Esophagus squamous epithelium (tissue), 5 donors: ENCODE data around the gene STEAP3. TPM values are rescaled to one million over a fixed set of nuclear protein-coding genes. Genes with fewer than 3 reads are reported as not detected.
"Not testable (repeated sequence)": the region's sequence is repeated elsewhere in the genome, so short reads cannot be mapped to it uniquely, and the experiment has no call there.

Source experiments
- DNase-seq: peaks from one replicate; lab custom pipeline; 2025; lab: John Stamatoyannopoulos, UW
- H3K27ac ChIP-seq, 4 donors: fragments of 200-600 bp; sonication (generic); one replicate each; pipeline ENCODE4 v1.5.1; 2016 to 2019; ENCODE audit warnings: mild to moderate bottlenecking in 1 of 4
- H3K27me3 ChIP-seq, 4 donors: fragments of 200-600 bp; sonication (generic); 1 replicate in 3 of 4; 2 replicates in 1 of 4; pipeline versions ENCODE4 v1.5.1 to v1.6.0; 2017 to 2021; ENCODE audit warnings: antibody characterized with exemption in 1 of 4
- H3K36me3 ChIP-seq, 3 donors: fragments of 200-600 bp; sonication (generic); one replicate each; pipeline ENCODE4 v1.5.1; 2016 to 2019
- H3K4me1 ChIP-seq, 3 donors: fragments of 200-600 bp; sonication (generic); one replicate each; pipeline ENCODE4 v1.5.1; 2017 to 2019
- H3K4me3 ChIP-seq, 4 donors: fragments of 200-600 bp; sonication (generic); 1 replicate in 3 of 4; 2 replicates in 1 of 4; pipeline ENCODE4 v1.5.1; 2016 to 2019; ENCODE audit warnings: mild to moderate bottlenecking in 2 of 4, moderate library complexity in 1 of 4
- H3K9me3 ChIP-seq, 3 donors: fragments of 200-600 bp; sonication (generic); one replicate each; pipeline ENCODE4 v1.5.1; 2016 to 2019
- CTCF ChIP-seq, 6 experiments: fragments of 450-650 bp in 4 of 6; fragments of 200-600 bp in 2 of 6; sonication (generic) in 2 of 6; IDR thresholded peaks; one replicate each; pipeline ENCODE4 v1.5.1; 2016 to 2019; ENCODE audit warnings: antibody characterized with exemption in 6 of 6, mild to moderate bottlenecking in 4 of 6, moderate library complexity in 4 of 6
- POLR2A ChIP-seq, 4 donors: fragments of 450-650 bp; IDR thresholded peaks; one replicate each; pipeline ENCODE4 v1.6.1; 2017; ENCODE audit warnings: antibody characterized with exemption in 4 of 4, mild to moderate bottlenecking in 4 of 4, moderate library complexity in 3 of 4
- WGBS, 2 donors: methylation state at CpG; one replicate each; pipeline ENCODE4 v1.1.5; 2018; 5-methylcytosine and 5-hydroxymethylcytosine counted together
- intact Hi-C: fragments of 100-400 bp; cut with DNase I; formaldehyde crosslinking; loops from one replicate; pipeline ENCODE4 v1.15.0; 2022
- total RNA-seq, 4 donors: library from RNA; depleted of rRNA; stranded (reverse); fragments of >200 nt; gene quantifications; one replicate each; pipeline ENCODE4 v1.1.0, GENCODE V29; 2016
- donor health status: DM: yes; HTN: yes; CAD: no.

The STEAP3 gene
- total RNA-seq, 4 donors from 2014 or later = 18.1 to 28.8 (median 25.7) TPM

- DNase-seq = no peak
These were observed 42.5 kb downstream of the STEAP3 start for GRCh38 chr2:119266091-119266589.

GRCh38 chr2:119267604-119268003 is 44.0 kb downstream of the STEAP3 start:
- Histone ChIP-seq H3K4me1 (no peaks in the 10 kb centered on the region), H3K27ac (no peak overlapping the region), H3K4me3 (no peak overlapping the region), H3K27me3 (no peaks in the 10 kb centered on the region), H3K9me3 (peaks cover 0 to 6% (median 0%) of the 10 kb centered on the region in 3 donors), H3K36me3 (peaks cover 0 to 34% (median 0%) of the 10 kb centered on the region in 3 donors)
- no peak for DNase-seq
- TF ChIP-seq CTCF (IDR thresholded peaks at IDR 0.05) (no peak), POLR2A (IDR thresholded peaks at IDR 0.05) (no peak)
- intact Hi-C loops = no loop called here

More at GRCh38 chr2:119266091-119266589, 42.5 kb downstream of the STEAP3 start:
- H3K4me3 ChIP-seq = no peak overlapping the region
- H3K27ac ChIP-seq = no peak overlapping the region
- no peaks in the 10 kb centered on the region for H3K27me3 ChIP-seq
- intact Hi-C loops = no loop called here
- peaks cover 0 to 6% (median 0%) of the 10 kb centered on the region in 3 donors for H3K9me3 ChIP-seq
- TF ChIP-seq CTCF (IDR thresholded peaks at IDR 0.05) (no peak), POLR2A (IDR thresholded peaks at IDR 0.05) (no peak)
- WGBS, 2 donors = 89% methylated on average over 7 to 8 of the region's 8 CpGs
- H3K4me1 ChIP-seq = no peaks in the 10 kb centered on the region
- peaks cover 0 to 41% (median 0%) of the 10 kb centered on the region in 3 donors for H3K36me3 ChIP-seq

- Histone ChIP-seq H3K36me3 (no peaks in the 10 kb centered on the region), H3K4me3 (no peak overlapping the region), H3K27ac (no peak overlapping the region), H3K27me3 (no peaks in the 10 kb centered on the region), H3K4me1 (no peaks in the 10 kb centered on the region), H3K9me3 (no peaks in the 10 kb centered on the region)
- no peak for DNase-seq
- intact Hi-C loops = no loop called here
- 45 to 51% methylated on average over 8 of the region's 8 CpGs for WGBS, 2 donors
- TF ChIP-seq CTCF (IDR thresholded peaks at IDR 0.05) = no peak
- TF ChIP-seq POLR2A (IDR thresholded peaks at IDR 0.05) = no peak
These were observed 53.2 kb downstream of the STEAP3 start for GRCh38 chr2:119276864-119277263.

GRCh38 chr2:119278385-119278784 is 54.8 kb downstream of the STEAP3 start:
- DNase-seq, H3K27ac ChIP-seq, H3K9me3 ChIP-seq, H3K36me3 ChIP-seq, H3K27me3 ChIP-seq, intact Hi-C loops, H3K4me3 ChIP-seq: not testable (repeated sequence)
- 78 to 95% methylated on average over 1 of the region's 2 CpGs for WGBS, 2 donors
- peaks cover 6 to 12% (median 7%) of the 10 kb centered on the region in 3 donors for H3K4me1 ChIP-seq

GRCh38 chr2:119278946-119279345 is 55.3 kb downstream of the STEAP3 start:
- H3K4me1 ChIP-seq = peaks cover 8 to 17% (median 9%) of the 10 kb centered on the region in 3 donors
- WGBS, 2 donors = 90 to 91% methylated on average over 6 of the region's 6 CpGs

More at GRCh38 chr2:119278946-119279345, 55.3 kb downstream of the STEAP3 start:
- intact Hi-C loops = no loop called here
- Histone ChIP-seq H3K27ac (no peak overlapping the region), H3K9me3 (no peaks in the 10 kb centered on the region), H3K27me3 (no peaks in the 10 kb centered on the region), H3K4me3 (no peak overlapping the region), H3K36me3 (no peaks in the 10 kb centered on the region)
- TF ChIP-seq CTCF (IDR thresholded peaks at IDR 0.05) (no peak), POLR2A (IDR thresholded peaks at IDR 0.05) (no peak)
- DNase-seq = no peak
